ENCODE results near the gene RRP9.

Gene RRP9

GRCh38 chr3:51934991-51935885 lies 6.5 kb downstream of the RRP9 start:
- Histone ChIP-seq H3K18ac (ENCODE audit: low read length) (no peak overlapping the region), H3K36me3 (replicated peaks in 1 of 2; ENCODE audit: control insufficient read depth in 2 of 2, insufficient read depth in 2 of 2, low read length in 2 of 2) (peaks cover 48 to 78% of the 10 kb centered on the region in 2 donors), H2AFZ (ENCODE audit: low read length) (no peak overlapping the region), H2BK5ac (ENCODE audit: low read length) (no peak overlapping the region), H4K91ac (ENCODE audit: low read depth, low read length, poor library complexity) (no peak overlapping the region), H3K4me1 (ENCODE audit: control insufficient read depth in 2 of 2, insufficient read depth in 1 of 2, low read depth in 1 of 2, low read length in 2 of 2) (no peaks in the 10 kb centered on the region), H3K14ac (ENCODE audit: low read length) (no peak overlapping the region), H2BK12ac (ENCODE audit: low read length) (no peak overlapping the region), H3K27ac (replicated peaks; ENCODE audit: low read length) (no peak overlapping the region), H3K27me3 (ENCODE audit: control insufficient read depth in 3 of 3, insufficient read depth in 3 of 3, low read depth in 1 of 3, low read length in 3 of 3) (no peaks in the 10 kb centered on the region), H3K79me1 (ENCODE audit: low read depth, low read length) (peaks cover 3% of the 10 kb centered on the region), H2AK5ac (ENCODE audit: low read depth, low read length) (no peak overlapping the region), H2BK120ac (ENCODE audit: low read depth, low read length) (no peak overlapping the region), H3K9ac (ENCODE audit: low read depth, low read length, poor library complexity) (peak overlapping the region; percentile 7), H3K4ac (ENCODE audit: low read length) (no peak overlapping the region), H3K9me3 (replicated peaks in 1 of 2; ENCODE audit: control insufficient read depth in 2 of 2, insufficient read depth in 1 of 2, low read depth in 1 of 2, low read length in 2 of 2) (no peaks in the 10 kb centered on the region), H2BK15ac (ENCODE audit: low read length) (no peak overlapping the region), H3K4me3 (ENCODE audit: low read length in 2 of 2) (no peak overlapping the region), H4K8ac (ENCODE audit: low read depth, low read length) (no peak overlapping the region), H3K4me2 (ENCODE audit: insufficient read depth, low read length, poor library complexity, severe bottlenecking) (no peak overlapping the region), H3K23ac (ENCODE audit: low read depth, low read length, poor library complexity) (no peak overlapping the region)
- no CpG with 5 or more reads among the region's 28 CpGs for WGBS, 2 donors (ENCODE audit: extremely low coverage in 2 of 2, insufficient read length in 2 of 2, insufficient replicate concordance in 1 of 2)
- DNase-seq (ENCODE audit: low spot score): no peak

DNA sequence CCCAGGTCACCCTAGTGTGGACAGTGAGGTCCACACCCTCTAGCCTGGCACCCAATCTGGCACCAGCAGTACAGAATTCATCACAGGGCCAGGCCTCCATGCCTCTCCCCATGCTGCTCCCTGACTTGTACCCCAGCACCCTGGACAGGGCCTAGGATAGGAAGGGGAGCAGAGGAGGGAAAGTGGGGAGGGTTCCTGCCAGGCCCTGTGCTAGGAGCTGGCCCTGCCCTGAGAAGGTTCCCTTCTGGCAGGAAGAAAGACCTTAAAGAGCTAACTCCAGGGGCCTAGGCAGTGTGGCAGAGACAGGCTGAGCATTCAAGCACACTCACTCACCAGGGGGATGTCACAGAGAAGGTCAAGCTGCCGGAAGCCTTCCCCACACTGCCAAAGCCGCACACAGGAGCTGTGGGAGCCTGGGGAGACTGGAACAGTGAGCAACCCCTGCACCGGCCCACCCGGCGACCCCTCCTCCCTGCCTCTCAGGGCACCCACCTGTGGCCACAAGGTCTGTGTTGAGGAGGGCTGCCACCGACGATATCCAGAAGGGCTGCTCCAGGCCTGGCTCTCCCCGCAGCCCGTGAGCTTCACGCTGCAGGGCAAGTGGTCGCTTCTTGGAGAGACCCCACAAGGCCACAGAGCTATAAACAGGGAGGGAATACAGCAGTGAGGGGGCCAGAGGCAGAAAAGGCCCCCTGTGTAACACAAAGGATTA lies 7.4 kb downstream of the RRP9 start:
- H3K23ac ChIP-seq (ENCODE audit: low read depth, low read length, poor library complexity): no peak overlapping the region
- no peaks in the 10 kb centered on the region for H3K4me1 ChIP-seq (ENCODE audit: control insufficient read depth in 2 of 2, insufficient read depth in 1 of 2, low read depth in 1 of 2, low read length in 2 of 2)
- H3K79me1 ChIP-seq (ENCODE audit: low read depth, low read length): peaks cover 3% of the 10 kb centered on the region
- H4K8ac ChIP-seq (ENCODE audit: low read depth, low read length): no peak overlapping the region
- H2AFZ ChIP-seq (ENCODE audit: low read length): no peak overlapping the region
- no peaks in the 10 kb centered on the region for H3K9me3 ChIP-seq (replicated peaks in 1 of 2; ENCODE audit: control insufficient read depth in 2 of 2, insufficient read depth in 1 of 2, low read depth in 1 of 2, low read length in 2 of 2)
- H3K18ac ChIP-seq (ENCODE audit: low read length): no peak overlapping the region
- H4K91ac ChIP-seq (ENCODE audit: low read depth, low read length, poor library complexity): no peak overlapping the region
- H2AK5ac ChIP-seq (ENCODE audit: low read depth, low read length): no peak overlapping the region
- H2BK120ac ChIP-seq (ENCODE audit: low read depth, low read length): no peak overlapping the region
- no peaks in the 10 kb centered on the region for H3K27me3 ChIP-seq (ENCODE audit: control insufficient read depth in 3 of 3, insufficient read depth in 3 of 3, low read depth in 1 of 3, low read length in 3 of 3)
- WGBS, 2 donors (ENCODE audit: extremely low coverage in 2 of 2, insufficient read length in 2 of 2, insufficient replicate concordance in 1 of 2): no CpG with 5 or more reads among the region's 11 CpGs
- H3K36me3 ChIP-seq (replicated peaks in 1 of 2; ENCODE audit: control insufficient read depth in 2 of 2, insufficient read depth in 2 of 2, low read length in 2 of 2): peaks cover 49 to 77% of the 10 kb centered on the region in 2 donors
- H3K27ac ChIP-seq (replicated peaks; ENCODE audit: low read length): no peak overlapping the region
- no peak overlapping the region for H3K9ac ChIP-seq (ENCODE audit: low read depth, low read length, poor library complexity)
- no peak overlapping the region for H3K4me2 ChIP-seq (ENCODE audit: insufficient read depth, low read length, poor library complexity, severe bottlenecking)
- no peak overlapping the region for H3K4ac ChIP-seq (ENCODE audit: low read length)
- H2BK15ac ChIP-seq (ENCODE audit: low read length): no peak overlapping the region
- no peak overlapping the region for H2BK12ac ChIP-seq (ENCODE audit: low read length)
- no peak overlapping the region for H2BK5ac ChIP-seq (ENCODE audit: low read length)
- no peak for DNase-seq (ENCODE audit: low spot score)
- H3K4me3 ChIP-seq (ENCODE audit: low read length in 2 of 2): no peak overlapping the region
- H3K14ac ChIP-seq (ENCODE audit: low read length): no peak overlapping the region

DNA sequence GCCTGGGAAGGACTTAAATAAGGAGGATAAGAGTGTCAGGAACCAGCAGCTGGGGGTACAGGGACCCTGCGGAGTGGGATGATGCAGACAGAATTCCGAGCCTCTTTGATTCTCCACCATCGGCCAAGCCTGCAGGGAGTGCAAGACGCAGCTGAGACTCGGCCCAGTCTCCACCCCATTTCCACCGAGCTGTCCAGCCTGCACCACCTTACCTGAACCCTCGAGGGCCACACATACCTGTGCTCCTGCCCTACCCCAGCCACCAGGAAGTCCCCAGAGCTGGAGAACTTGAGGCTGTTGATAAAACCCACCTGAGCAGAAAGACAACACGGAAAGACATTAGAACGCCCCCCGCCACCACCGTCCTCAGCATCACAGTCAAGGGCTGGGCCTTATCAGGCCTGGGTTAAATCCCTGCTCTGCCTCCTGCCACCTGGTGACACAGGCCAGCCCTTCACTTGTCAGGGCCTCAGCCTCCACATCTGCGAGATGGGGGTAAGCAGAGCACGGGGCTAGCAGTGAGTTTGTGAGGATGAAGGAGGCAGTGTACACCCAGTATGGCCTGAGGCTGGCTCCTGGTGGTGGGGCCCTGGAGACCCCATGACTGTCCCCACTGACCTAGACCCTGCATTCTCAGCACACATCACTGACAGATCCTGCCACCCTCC lies 8.1 kb downstream of the RRP9 start:
- Histone ChIP-seq H2AFZ (ENCODE audit: low read length) (no peak overlapping the region), H3K9ac (ENCODE audit: low read depth, low read length, poor library complexity) (no peak overlapping the region), H3K27ac (replicated peaks; ENCODE audit: low read length) (no peak overlapping the region), H3K18ac (ENCODE audit: low read length) (no peak overlapping the region), H2AK5ac (ENCODE audit: low read depth, low read length) (no peak overlapping the region), H2BK5ac (ENCODE audit: low read length) (no peak overlapping the region), H3K9me3 (replicated peaks in 1 of 2; ENCODE audit: control insufficient read depth in 2 of 2, insufficient read depth in 1 of 2, low read depth in 1 of 2, low read length in 2 of 2) (no peaks in the 10 kb centered on the region), H3K14ac (ENCODE audit: low read length) (no peak overlapping the region), H3K4me3 (ENCODE audit: low read length in 2 of 2) (no peak overlapping the region), H3K4me1 (ENCODE audit: control insufficient read depth in 2 of 2, insufficient read depth in 1 of 2, low read depth in 1 of 2, low read length in 2 of 2) (no peaks in the 10 kb centered on the region), H3K4ac (ENCODE audit: low read length) (no peak overlapping the region), H3K27me3 (ENCODE audit: control insufficient read depth in 3 of 3, insufficient read depth in 3 of 3, low read depth in 1 of 3, low read length in 3 of 3) (no peaks in the 10 kb centered on the region), H3K36me3 (replicated peaks in 1 of 2; ENCODE audit: control insufficient read depth in 2 of 2, insufficient read depth in 2 of 2, low read length in 2 of 2) (peaks cover 50 to 70% of the 10 kb centered on the region in 2 donors), H2BK15ac (ENCODE audit: low read length) (no peak overlapping the region), H3K23ac (ENCODE audit: low read depth, low read length, poor library complexity) (no peak overlapping the region), H2BK12ac (ENCODE audit: low read length) (no peak overlapping the region), H4K8ac (ENCODE audit: low read depth, low read length) (no peak overlapping the region), H4K91ac (ENCODE audit: low read depth, low read length, poor library complexity) (no peak overlapping the region), H3K4me2 (ENCODE audit: insufficient read depth, low read length, poor library complexity, severe bottlenecking) (no peak overlapping the region), H2BK120ac (ENCODE audit: low read depth, low read length) (no peak overlapping the region), H3K79me1 (ENCODE audit: low read depth, low read length) (no peaks in the 10 kb centered on the region)
- no CpG with 5 or more reads among the region's 13 CpGs for WGBS, 2 donors (ENCODE audit: extremely low coverage in 2 of 2, insufficient read length in 2 of 2, insufficient replicate concordance in 1 of 2)
- no peak for DNase-seq (ENCODE audit: low spot score)

Measured in neuronal stem cell (in vitro differentiated cells).